ENCODE data around the gene RBM4.

RBM4 gene

DNA sequence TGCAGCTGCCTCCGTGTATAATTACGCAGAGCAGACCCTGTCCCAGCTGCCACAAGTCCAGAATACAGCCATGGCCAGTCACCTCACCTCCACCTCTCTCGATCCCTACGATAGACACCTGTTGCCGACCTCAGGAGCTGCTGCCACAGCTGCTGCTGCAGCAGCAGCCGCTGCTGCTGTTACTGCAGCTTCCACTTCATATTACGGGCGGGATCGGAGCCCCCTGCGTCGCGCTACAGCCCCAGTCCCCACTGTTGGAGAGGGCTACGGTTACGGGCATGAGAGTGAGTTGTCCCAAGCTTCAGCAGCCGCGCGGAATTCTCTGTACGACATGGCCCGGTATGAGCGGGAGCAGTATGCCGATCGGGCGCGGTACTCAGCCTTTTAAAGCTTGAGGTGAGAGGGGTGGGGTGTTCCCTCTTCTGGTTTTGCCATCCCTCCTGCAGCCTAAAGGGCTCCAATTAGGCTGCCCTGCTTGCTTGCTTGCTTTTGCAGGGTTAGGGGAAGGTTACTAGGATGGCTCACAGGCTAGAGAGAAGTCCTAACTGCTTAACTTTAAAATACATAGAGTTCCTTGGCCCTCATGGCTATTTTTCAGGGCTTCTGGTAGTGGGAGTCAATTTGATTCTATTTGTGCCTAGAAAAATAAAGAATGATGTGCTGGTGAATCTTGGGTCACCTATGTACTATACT, 5.4 kb downstream of the RBM4 start:
- H2AFZ ChIP-seq (ENCODE audit: low read length) = no peak overlapping the region
- no peaks in the 10 kb centered on the region for H3K27me3 ChIP-seq (ENCODE audit: insufficient read depth, low read length, poor library complexity, severe bottlenecking)
- H3K36me3 ChIP-seq (ENCODE audit: insufficient read depth, low read length) = peaks cover 86% of the 10 kb centered on the region
- no peaks in the 10 kb centered on the region for H3F3A ChIP-seq (ENCODE audit: low read depth)
- H3K9ac ChIP-seq (ENCODE audit: low read depth, low read length, poor library complexity, severe bottlenecking) = no peak overlapping the region
- H3K4me3 ChIP-seq (ENCODE audit: low read length, poor library complexity, severe bottlenecking) = peak overlapping the region; percentile 89
- peaks cover 100% of the 10 kb centered on the region for H3K79me2 ChIP-seq (ENCODE audit: insufficient read depth, low read length)
- peak overlapping the region; percentile 77 for H3K4me2 ChIP-seq (ENCODE audit: low read depth, low read length, poor library complexity, severe bottlenecking)
- peaks cover 99% of the 10 kb centered on the region for H4K20me1 ChIP-seq (ENCODE audit: insufficient read depth, low read length, poor library complexity, severe bottlenecking)
- TF ChIP-seq, protein P1, sequence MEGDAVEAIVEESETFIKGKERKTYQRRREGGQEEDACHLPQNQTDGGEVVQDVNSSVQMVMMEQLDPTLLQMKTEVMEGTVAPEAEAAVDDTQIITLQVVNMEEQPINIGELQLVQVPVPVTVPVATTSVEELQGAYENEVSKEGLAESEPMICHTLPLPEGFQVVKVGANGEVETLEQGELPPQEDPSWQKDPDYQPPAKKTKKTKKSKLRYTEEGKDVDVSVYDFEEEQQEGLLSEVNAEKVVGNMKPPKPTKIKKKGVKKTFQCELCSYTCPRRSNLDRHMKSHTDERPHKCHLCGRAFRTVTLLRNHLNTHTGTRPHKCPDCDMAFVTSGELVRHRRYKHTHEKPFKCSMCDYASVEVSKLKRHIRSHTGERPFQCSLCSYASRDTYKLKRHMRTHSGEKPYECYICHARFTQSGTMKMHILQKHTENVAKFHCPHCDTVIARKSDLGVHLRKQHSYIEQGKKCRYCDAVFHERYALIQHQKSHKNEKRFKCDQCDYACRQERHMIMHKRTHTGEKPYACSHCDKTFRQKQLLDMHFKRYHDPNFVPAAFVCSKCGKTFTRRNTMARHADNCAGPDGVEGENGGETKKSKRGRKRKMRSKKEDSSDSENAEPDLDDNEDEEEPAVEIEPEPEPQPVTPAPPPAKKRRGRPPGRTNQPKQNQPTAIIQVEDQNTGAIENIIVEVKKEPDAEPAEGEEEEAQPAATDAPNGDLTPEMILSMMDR (conservative IDR thresholded peaks at IDR 0.05; ENCODE audit: low read length) = no peak
- no peak for TF ChIP-seq EZH2phosphoT487 (IDR thresholded peaks at IDR 0.05; ENCODE audit: borderline replicate concordance)
- peaks cover 61% of the 10 kb centered on the region for H3K4me1 ChIP-seq (ENCODE audit: insufficient read depth, low read length, poor library complexity, severe bottlenecking)
- H3K9me2 ChIP-seq (replicated peaks; ENCODE audit: low read depth, low read length) = no peaks in the 10 kb centered on the region
- no peaks in the 10 kb centered on the region for H3K9me3 ChIP-seq (ENCODE audit: insufficient read depth, low read depth, low read length)

DNA sequence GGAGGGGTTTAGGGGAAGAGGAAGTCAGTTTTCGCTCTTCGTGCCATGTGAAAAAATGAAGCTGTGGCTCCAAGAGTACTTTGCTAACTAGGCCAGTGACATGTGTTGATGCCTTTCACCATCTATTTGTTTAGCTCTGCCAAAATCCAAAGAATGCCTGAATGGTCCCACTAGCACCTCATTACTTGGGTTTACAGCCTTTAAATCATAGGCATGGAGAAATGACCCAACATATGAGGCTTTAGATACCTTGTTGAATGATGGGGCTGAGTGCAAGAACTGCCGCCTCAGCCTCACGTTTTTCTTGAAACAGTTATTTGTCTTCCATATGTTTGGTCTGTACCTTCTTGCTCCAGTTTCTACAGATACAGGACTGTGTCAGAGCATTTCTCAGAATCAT, 8.3 kb downstream of the RBM4 start:
- peaks cover 42% of the 10 kb centered on the region for H3K4me1 ChIP-seq (ENCODE audit: insufficient read depth, low read length, poor library complexity, severe bottlenecking)
- no peaks in the 10 kb centered on the region for H3K9me2 ChIP-seq (replicated peaks; ENCODE audit: low read depth, low read length)
- TF ChIP-seq, protein P1 (conservative IDR thresholded peaks at IDR 0.05; ENCODE audit: low read length) = no peak
- TF ChIP-seq EZH2phosphoT487 (IDR thresholded peaks at IDR 0.05; ENCODE audit: borderline replicate concordance) = no peak
- H3K79me2 ChIP-seq (ENCODE audit: insufficient read depth, low read length) = peaks cover 95% of the 10 kb centered on the region
- H2AFZ ChIP-seq (ENCODE audit: low read length) = no peak overlapping the region
- no peak overlapping the region for H3K9ac ChIP-seq (ENCODE audit: low read depth, low read length, poor library complexity, severe bottlenecking)
- H3K9me3 ChIP-seq (ENCODE audit: insufficient read depth, low read depth, low read length) = no peaks in the 10 kb centered on the region
- H3K36me3 ChIP-seq (ENCODE audit: insufficient read depth, low read length) = peaks cover 85% of the 10 kb centered on the region
- H3K27me3 ChIP-seq (ENCODE audit: insufficient read depth, low read length, poor library complexity, severe bottlenecking) = no peaks in the 10 kb centered on the region
- H3K4me3 ChIP-seq (ENCODE audit: low read length, poor library complexity, severe bottlenecking) = no peak overlapping the region
- H3K4me2 ChIP-seq (ENCODE audit: low read depth, low read length, poor library complexity, severe bottlenecking) = peak overlapping the region; percentile 77
- peaks cover 89% of the 10 kb centered on the region for H4K20me1 ChIP-seq (ENCODE audit: insufficient read depth, low read length, poor library complexity, severe bottlenecking)
- H3F3A ChIP-seq (ENCODE audit: low read depth) = no peaks in the 10 kb centered on the region

DNA sequence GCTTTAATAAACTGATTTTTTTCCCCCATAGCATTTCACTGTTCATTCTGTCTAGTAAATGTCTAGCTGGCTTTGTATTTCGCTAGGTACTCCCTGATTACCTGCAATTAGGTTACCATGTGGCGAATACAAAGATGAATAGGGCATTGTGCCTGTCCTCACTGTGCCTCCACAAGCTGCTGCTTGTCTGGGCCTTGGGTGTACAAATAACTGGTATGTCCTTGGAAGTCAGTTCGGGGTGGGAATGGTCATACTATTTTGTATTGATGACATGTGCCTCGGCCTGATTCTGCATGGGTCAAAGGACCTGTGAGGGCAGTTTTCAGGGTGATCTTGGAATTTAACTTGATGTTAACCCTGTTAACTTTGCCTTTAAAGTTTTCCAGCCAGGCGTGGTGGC, 11.4 kb downstream of the RBM4 start:
- H3K4me3 ChIP-seq (ENCODE audit: low read length, poor library complexity, severe bottlenecking) = no peak overlapping the region
- no peak for TF ChIP-seq EZH2phosphoT487 (IDR thresholded peaks at IDR 0.05; ENCODE audit: borderline replicate concordance)
- TF ChIP-seq, protein P1 (conservative IDR thresholded peaks at IDR 0.05; ENCODE audit: low read length) = no peak
- H3K9ac ChIP-seq (ENCODE audit: low read depth, low read length, poor library complexity, severe bottlenecking) = no peak overlapping the region
- no peak overlapping the region for H2AFZ ChIP-seq (ENCODE audit: low read length)
- peaks cover 64% of the 10 kb centered on the region for H4K20me1 ChIP-seq (ENCODE audit: insufficient read depth, low read length, poor library complexity, severe bottlenecking)
- no peaks in the 10 kb centered on the region for H3K9me2 ChIP-seq (replicated peaks; ENCODE audit: low read depth, low read length)
- H3F3A ChIP-seq (ENCODE audit: low read depth) = no peaks in the 10 kb centered on the region
- H3K4me1 ChIP-seq (ENCODE audit: insufficient read depth, low read length, poor library complexity, severe bottlenecking) = peaks cover 14% of the 10 kb centered on the region
- peaks cover 91% of the 10 kb centered on the region for H3K79me2 ChIP-seq (ENCODE audit: insufficient read depth, low read length)
- no peaks in the 10 kb centered on the region for H3K27me3 ChIP-seq (ENCODE audit: insufficient read depth, low read length, poor library complexity, severe bottlenecking)
- peaks cover 60% of the 10 kb centered on the region for H3K36me3 ChIP-seq (ENCODE audit: insufficient read depth, low read length)
- no peaks in the 10 kb centered on the region for H3K9me3 ChIP-seq (ENCODE audit: insufficient read depth, low read depth, low read length)
- H3K4me2 ChIP-seq (ENCODE audit: low read depth, low read length, poor library complexity, severe bottlenecking) = no peak overlapping the region

Data from Loucy (cell line).